Caco-2 (cell line): ENCODE measurements around the gene FAM81A. TPM values are rescaled to one million over a fixed set of nuclear protein-coding genes. Genes with fewer than 3 reads are reported as not detected.

Source experiments
- BruUV-seq: library from RNA; stranded (reverse); fragments of 400-500 nt; replicated peaks from 2 replicates; lab custom pipeline; 2021; lab: Mats Ljungman, UMichigan
- CTCF ChIA-PET: fragments of 300-600 bp; sonication (Branson Sonifier 250); formaldehyde crosslinking; loops from one replicate; lab custom pipeline; 2022; ENCODE audit warnings: antibody characterized with exemption; lab: Charles Lee
- POLR2A ChIA-PET: fragments of 300-600 bp; sonication (Branson Sonifier 250); formaldehyde crosslinking; loops from one replicate; lab custom pipeline; 2022; ENCODE audit warnings: antibody characterized with exemption; lab: Charles Lee
- DNase-seq, 2 experiments: peaks; one replicate each; pipeline versions ENCODE4 v3.0.0 to v3.0.0-alpha.2; 2020 to 2022
- H3K27me3 ChIP-seq: replicated peaks from 2 replicates; pipeline ENCODE4 v1.6.0; 2011; ENCODE audit warnings: low read length; ENCODE audit not compliant: control insufficient read depth, insufficient read depth
- H3K36me3 ChIP-seq: 2 replicates; pipeline ENCODE4 v1.5.1; 2011; ENCODE audit warnings: low read length; ENCODE audit not compliant: control insufficient read depth, insufficient read depth
- H3K4me1 ChIP-seq: fragments of 250-450 bp; sonication (Bioruptor Pico); 2 replicates; pipeline ENCODE4 v1.5.1; 2020; ENCODE audit warnings: mild to moderate bottlenecking
- H3K4me3 ChIP-seq: 2 replicates; pipeline ENCODE4 v1.5.1; 2011; ENCODE audit warnings: low read depth, mild to moderate bottlenecking, control low read depth, low read length
- H3K9me3 ChIP-seq: fragments of 250-450 bp; sonication (Bioruptor Pico); 2 replicates; pipeline ENCODE4 v1.5.1; 2020; ENCODE audit warnings: mild to moderate bottlenecking, moderate library complexity
- H3K27ac Mint-ChIP-seq: one replicate; pipeline ENCODE4 v1.8.0; 2022; ENCODE audit warnings: mixed read lengths; ENCODE audit not compliant: unreplicated experiment
- H3K27me3 Mint-ChIP-seq: one replicate; pipeline ENCODE4 v1.8.0; 2022; ENCODE audit warnings: mixed read lengths; ENCODE audit not compliant: insufficient read depth, unreplicated experiment
- H3K36me3 Mint-ChIP-seq: one replicate; pipeline ENCODE4 v1.8.0; 2022; ENCODE audit warnings: mild to moderate bottlenecking, mixed read lengths; ENCODE audit not compliant: insufficient read depth, unreplicated experiment
- H3K4me1 Mint-ChIP-seq: one replicate; pipeline ENCODE4 v1.8.0; 2022; ENCODE audit warnings: low read depth, mixed read lengths; ENCODE audit not compliant: unreplicated experiment
- H3K4me3 Mint-ChIP-seq: one replicate; pipeline ENCODE4 v1.8.0; 2022; ENCODE audit warnings: mild to moderate bottlenecking, moderate library complexity, mixed read lengths; ENCODE audit not compliant: unreplicated experiment
- H3K9me3 Mint-ChIP-seq: one replicate; pipeline ENCODE4 v1.8.0; 2022; ENCODE audit warnings: mixed read lengths; ENCODE audit not compliant: unreplicated experiment
- intact Hi-C: fragments of 100-400 bp; cut with micrococcal nuclease; formaldehyde crosslinking; loops from one replicate; pipeline ENCODE4 v1.10.0; 2022; ENCODE audit not compliant: unreplicated experiment
- total RNA-seq: library from RNA; stranded (reverse); gene quantifications from 2 replicates; pipeline ENCODE4 v1.2.3, GENCODE V29; 2022
- TF ChIP-seq, protein P1 (sequence below), 2 experiments: fragments of 200-600 bp in 1 of 2; IDR thresholded peaks; 1 replicate in 1 of 2; 2 replicates in 1 of 2; pipeline versions ENCODE4 v1.5.1 to v1.8.0; 2011 to 2022; ENCODE audit warnings: antibody characterized with exemption in 1 of 2, control low read depth in 1 of 2, inconsistent platforms in 1 of 2, low read depth in 1 of 2, low read length in 1 of 2, mild to moderate bottlenecking in 1 of 2, moderate library complexity in 1 of 2; ENCODE audit not compliant: insufficient read depth in 1 of 2, severe bottlenecking in 1 of 2, unreplicated experiment in 1 of 2

Gene FAM81A
- total RNA-seq, 1 experiment from 2014 or later, result 6.8 TPM

GRCh38 chr15:59453474-59454215, 15.7 kb downstream of the FAM81A start:
- Mint-ChIP-seq H3K4me3 (no peak overlapping the region), H3K36me3 (peaks cover 6% of the 10 kb centered on the region), H3K4me1 (peaks cover 12% of the 10 kb centered on the region), H3K27ac (no peak overlapping the region), H3K27me3 (no peaks in the 10 kb centered on the region), H3K9me3 (no peaks in the 10 kb centered on the region)
- H3K4me3 ChIP-seq, result no peak overlapping the region
- no peaks in the 10 kb centered on the region for H3K9me3 ChIP-seq
- intact Hi-C loops, result no loop called here
- BruUV-seq, result no TSS peak
- CTCF ChIA-PET, result no interaction called here
- peaks cover 18% of the 10 kb centered on the region for H3K4me1 ChIP-seq
- H3K36me3 ChIP-seq, result no peaks in the 10 kb centered on the region
- no peak for DNase-seq
- POLR2A ChIA-PET, result no interaction called here
- TF ChIP-seq, protein P1, sequence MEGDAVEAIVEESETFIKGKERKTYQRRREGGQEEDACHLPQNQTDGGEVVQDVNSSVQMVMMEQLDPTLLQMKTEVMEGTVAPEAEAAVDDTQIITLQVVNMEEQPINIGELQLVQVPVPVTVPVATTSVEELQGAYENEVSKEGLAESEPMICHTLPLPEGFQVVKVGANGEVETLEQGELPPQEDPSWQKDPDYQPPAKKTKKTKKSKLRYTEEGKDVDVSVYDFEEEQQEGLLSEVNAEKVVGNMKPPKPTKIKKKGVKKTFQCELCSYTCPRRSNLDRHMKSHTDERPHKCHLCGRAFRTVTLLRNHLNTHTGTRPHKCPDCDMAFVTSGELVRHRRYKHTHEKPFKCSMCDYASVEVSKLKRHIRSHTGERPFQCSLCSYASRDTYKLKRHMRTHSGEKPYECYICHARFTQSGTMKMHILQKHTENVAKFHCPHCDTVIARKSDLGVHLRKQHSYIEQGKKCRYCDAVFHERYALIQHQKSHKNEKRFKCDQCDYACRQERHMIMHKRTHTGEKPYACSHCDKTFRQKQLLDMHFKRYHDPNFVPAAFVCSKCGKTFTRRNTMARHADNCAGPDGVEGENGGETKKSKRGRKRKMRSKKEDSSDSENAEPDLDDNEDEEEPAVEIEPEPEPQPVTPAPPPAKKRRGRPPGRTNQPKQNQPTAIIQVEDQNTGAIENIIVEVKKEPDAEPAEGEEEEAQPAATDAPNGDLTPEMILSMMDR (IDR thresholded peaks at IDR 0.05; ENCODE audit: insufficient read depth in 1 of 2, low read depth in 1 of 2, low read length in 1 of 2, severe bottlenecking in 1 of 2, unreplicated experiment in 1 of 2), result no peak
- H3K27me3 ChIP-seq, result no peaks in the 10 kb centered on the region

DNA sequence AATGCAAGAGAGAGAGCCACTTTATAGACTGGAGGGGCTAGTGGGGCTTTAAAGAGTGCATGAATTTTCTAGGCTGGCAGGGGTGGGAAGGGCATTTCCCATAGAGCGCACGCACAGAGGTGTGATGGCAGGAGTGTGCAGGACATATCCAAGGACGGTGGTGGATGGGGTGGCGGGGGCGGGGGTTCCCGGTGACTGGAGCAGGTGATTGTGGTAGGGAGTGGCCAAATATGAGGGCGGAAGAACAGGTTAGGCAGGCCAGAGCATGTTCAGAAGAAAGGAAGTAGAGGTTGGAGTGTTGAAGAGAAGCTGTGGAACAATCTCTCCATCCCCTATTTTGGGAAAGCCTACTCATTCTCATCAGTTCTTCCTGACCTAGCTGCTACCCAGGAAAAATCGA, 18.1 kb downstream of the FAM81A start:
- peak; percentile 60 to 72 for DNase-seq
- POLR2A ChIA-PET, result no interaction called here
- H3K4me3 Mint-ChIP-seq, result peak overlapping the region; percentile 42
- Histone ChIP-seq H3K9me3 (no peaks in the 10 kb centered on the region), H3K36me3 (no peaks in the 10 kb centered on the region), H3K27me3 (no peaks in the 10 kb centered on the region), H3K4me3 (no peak overlapping the region), H3K4me1 (peaks cover 18% of the 10 kb centered on the region)
- no peaks in the 10 kb centered on the region for H3K9me3 Mint-ChIP-seq
- TF ChIP-seq, protein P1 (IDR thresholded peaks at IDR 0.05; ENCODE audit: insufficient read depth in 1 of 2, low read depth in 1 of 2, low read length in 1 of 2, severe bottlenecking in 1 of 2, unreplicated experiment in 1 of 2), result no peak
- H3K36me3 Mint-ChIP-seq, result peaks cover 6% of the 10 kb centered on the region
- intact Hi-C loops, result no loop called here
- no TSS peak for BruUV-seq
- CTCF ChIA-PET, result no interaction called here
- H3K4me1 Mint-ChIP-seq, result peaks cover 12% of the 10 kb centered on the region
- no peaks in the 10 kb centered on the region for H3K27me3 Mint-ChIP-seq
- peak overlapping the region; percentile 11 for H3K27ac Mint-ChIP-seq

GRCh38 chr15:59457103-59457502, 19.1 kb downstream of the FAM81A start:
- H3K4me3 Mint-ChIP-seq, result no peak overlapping the region
- TF ChIP-seq, protein P1 (IDR thresholded peaks at IDR 0.05; ENCODE audit: insufficient read depth in 1 of 2, low read depth in 1 of 2, low read length in 1 of 2, severe bottlenecking in 1 of 2, unreplicated experiment in 1 of 2), result no peak
- no peak overlapping the region for H3K4me3 ChIP-seq
- no peaks in the 10 kb centered on the region for H3K9me3 ChIP-seq
- H3K36me3 Mint-ChIP-seq, result peaks cover 6% of the 10 kb centered on the region
- H3K4me1 ChIP-seq, result peaks cover 18% of the 10 kb centered on the region
- no peaks in the 10 kb centered on the region for H3K9me3 Mint-ChIP-seq
- BruUV-seq, result no TSS peak
- H3K27me3 ChIP-seq, result no peaks in the 10 kb centered on the region
- H3K27ac Mint-ChIP-seq, result no peak overlapping the region
- no peaks in the 10 kb centered on the region for H3K36me3 ChIP-seq
- CTCF ChIA-PET, result no interaction called here
- intact Hi-C loops, result no loop called here
- no peak for DNase-seq
- POLR2A ChIA-PET, result interaction anchor here (0.6 kb wide), 1 partner anchor 516 kb away, joined by 3 read pairs; no protein-coding TSS in a partner anchor
- peaks cover 12% of the 10 kb centered on the region for H3K4me1 Mint-ChIP-seq
- no peaks in the 10 kb centered on the region for H3K27me3 Mint-ChIP-seq
